Measurements from ENCODE around the gene MALRD1.

Gene MALRD1

GRCh38 chr10:19483421-19483820 is 434.8 kb downstream of the MALRD1 start:
- no peaks in the 10 kb centered on the region for H3K4me1 ChIP-seq (ENCODE audit: insufficient read depth, low read length, severe bottlenecking)
- H3F3A ChIP-seq (ENCODE audit: insufficient read depth, low read length), result no peaks in the 10 kb centered on the region
- H4K20me1 ChIP-seq (ENCODE audit: insufficient read depth, low read length), result no peaks in the 10 kb centered on the region
- H3K9me3 ChIP-seq (ENCODE audit: low read length), result no peaks in the 10 kb centered on the region
- no peak overlapping the region for H2AFZ ChIP-seq (ENCODE audit: low read length)
- H3K4me3 ChIP-seq (ENCODE audit: low read depth, low read length, poor library complexity, severe bottlenecking), result no peak overlapping the region
- no peak overlapping the region for H3K9ac ChIP-seq (ENCODE audit: low read length)
- H3K36me3 ChIP-seq (ENCODE audit: insufficient read depth, low read length), result no peaks in the 10 kb centered on the region
- H3K27ac ChIP-seq (ENCODE audit: low read depth, low read length, poor library complexity, severe bottlenecking), result no peak overlapping the region
- no peak overlapping the region for H3K4me2 ChIP-seq (ENCODE audit: low read length)
- H3K9me2 ChIP-seq (ENCODE audit: low read depth, low read length), result no peaks in the 10 kb centered on the region
- no peaks in the 10 kb centered on the region for H3K79me2 ChIP-seq (ENCODE audit: insufficient read depth, low read length)
- no peak for TF ChIP-seq CTCF (IDR thresholded peaks at IDR 0.05; ENCODE audit: low read length)
- TF ChIP-seq EZH2 (IDR thresholded peaks at IDR 0.05; ENCODE audit: borderline replicate concordance, low read length), result no peak
- no peaks in the 10 kb centered on the region for H3K27me3 ChIP-seq (ENCODE audit: insufficient read depth, low read length)

- H3K4me1 ChIP-seq (ENCODE audit: insufficient read depth, low read length, severe bottlenecking), result no peaks in the 10 kb centered on the region
- H3K9ac ChIP-seq (ENCODE audit: low read length), result no peak overlapping the region
- H3F3A ChIP-seq (ENCODE audit: insufficient read depth, low read length), result no peaks in the 10 kb centered on the region
- H3K4me3 ChIP-seq (ENCODE audit: low read depth, low read length, poor library complexity, severe bottlenecking), result no peak overlapping the region
- no peak overlapping the region for H2AFZ ChIP-seq (ENCODE audit: low read length)
- no peaks in the 10 kb centered on the region for H3K9me2 ChIP-seq (ENCODE audit: low read depth, low read length)
- H3K27me3 ChIP-seq (ENCODE audit: insufficient read depth, low read length), result no peaks in the 10 kb centered on the region
- H3K9me3 ChIP-seq (ENCODE audit: low read length), result no peaks in the 10 kb centered on the region
- H3K4me2 ChIP-seq (ENCODE audit: low read length), result no peak overlapping the region
- no peaks in the 10 kb centered on the region for H3K79me2 ChIP-seq (ENCODE audit: insufficient read depth, low read length)
- no peak for TF ChIP-seq EZH2 (IDR thresholded peaks at IDR 0.05; ENCODE audit: borderline replicate concordance, low read length)
- no peaks in the 10 kb centered on the region for H4K20me1 ChIP-seq (ENCODE audit: insufficient read depth, low read length)
- no peaks in the 10 kb centered on the region for H3K36me3 ChIP-seq (ENCODE audit: insufficient read depth, low read length)
- no peak overlapping the region for H3K27ac ChIP-seq (ENCODE audit: low read depth, low read length, poor library complexity, severe bottlenecking)
Observed at GRCh38 chr10:19488592-19489280, 440.1 kb downstream of the MALRD1 start.

- H3K36me3 ChIP-seq (ENCODE audit: insufficient read depth, low read length), result no peaks in the 10 kb centered on the region
- H4K20me1 ChIP-seq (ENCODE audit: insufficient read depth, low read length), result no peaks in the 10 kb centered on the region
- TF ChIP-seq CTCF (IDR thresholded peaks at IDR 0.05; ENCODE audit: low read length), result no peak
- TF ChIP-seq EZH2 (IDR thresholded peaks at IDR 0.05; ENCODE audit: borderline replicate concordance, low read length), result no peak
- H3K27me3 ChIP-seq (ENCODE audit: insufficient read depth, low read length), result no peaks in the 10 kb centered on the region
- H3F3A ChIP-seq (ENCODE audit: insufficient read depth, low read length), result no peaks in the 10 kb centered on the region
- H2AFZ ChIP-seq (ENCODE audit: low read length), result no peak overlapping the region
- no peaks in the 10 kb centered on the region for H3K4me1 ChIP-seq (ENCODE audit: insufficient read depth, low read length, severe bottlenecking)
- H3K9me2 ChIP-seq (ENCODE audit: low read depth, low read length), result no peaks in the 10 kb centered on the region
- no peak overlapping the region for H3K4me3 ChIP-seq (ENCODE audit: low read depth, low read length, poor library complexity, severe bottlenecking)
- no peak overlapping the region for H3K4me2 ChIP-seq (ENCODE audit: low read length)
- no peak overlapping the region for H3K9ac ChIP-seq (ENCODE audit: low read length)
- H3K27ac ChIP-seq (ENCODE audit: low read depth, low read length, poor library complexity, severe bottlenecking), result no peak overlapping the region
- no peaks in the 10 kb centered on the region for H3K79me2 ChIP-seq (ENCODE audit: insufficient read depth, low read length)
- H3K9me3 ChIP-seq (ENCODE audit: low read length), result no peaks in the 10 kb centered on the region
Observed at GRCh38 chr10:19491166-19491565, 442.6 kb downstream of the MALRD1 start.

GRCh38 chr10:19493917-19494316 is 445.3 kb downstream of the MALRD1 start:
- Histone ChIP-seq H3K9me3 (ENCODE audit: low read length) (no peaks in the 10 kb centered on the region), H2AFZ (ENCODE audit: low read length) (no peak overlapping the region), H3K27me3 (ENCODE audit: insufficient read depth, low read length) (no peaks in the 10 kb centered on the region), H4K20me1 (ENCODE audit: insufficient read depth, low read length) (no peaks in the 10 kb centered on the region), H3K9me2 (ENCODE audit: low read depth, low read length) (no peaks in the 10 kb centered on the region), H3F3A (ENCODE audit: insufficient read depth, low read length) (no peaks in the 10 kb centered on the region), H3K9ac (ENCODE audit: low read length) (no peak overlapping the region), H3K27ac (ENCODE audit: low read depth, low read length, poor library complexity, severe bottlenecking) (no peak overlapping the region), H3K36me3 (ENCODE audit: insufficient read depth, low read length) (no peaks in the 10 kb centered on the region), H3K4me2 (ENCODE audit: low read length) (no peak overlapping the region), H3K4me3 (ENCODE audit: low read depth, low read length, poor library complexity, severe bottlenecking) (no peak overlapping the region), H3K79me2 (ENCODE audit: insufficient read depth, low read length) (no peaks in the 10 kb centered on the region), H3K4me1 (ENCODE audit: insufficient read depth, low read length, severe bottlenecking) (no peaks in the 10 kb centered on the region)
- TF ChIP-seq EZH2 (IDR thresholded peaks at IDR 0.05; ENCODE audit: borderline replicate concordance, low read length) (no peak), CTCF (IDR thresholded peaks at IDR 0.05; ENCODE audit: low read length) (no peak)

All from OCI-LY1 (cell line).